HG02981 (cell line): ENCODE results near the gene ALKAL2.

Experiments
- ATAC-seq: cut with Tn5 transposase; IDR thresholded peaks from one replicate; pipeline ENCODE4 v1.9.1; 2021; ENCODE audit warnings: mild to moderate bottlenecking, moderate library complexity; ENCODE audit not compliant: unreplicated experiment

Gene ALKAL2

GRCh38 chr2:295090-295489 lies 7.2 kb upstream of the ALKAL2 start:
- no peak for ATAC-seq

- no peak for ATAC-seq
Observed at GRCh38 chr2:290090-290722, 2.3 kb upstream of the ALKAL2 start.

GRCh38 chr2:289362-290089 lies 1.6 kb upstream of the ALKAL2 start:
- no peak for ATAC-seq

GRCh38 chr2:288758-289361 lies 969 bp upstream of the ALKAL2 start:
- ATAC-seq, result no peak

GRCh38 chr2:287471-287885 lies 413 bp downstream of the ALKAL2 start:
- peak; percentile 47 for ATAC-seq

- no peak for ATAC-seq
Observed at GRCh38 chr2:286774-287392, 1.0 kb downstream of the ALKAL2 start.

- ATAC-seq, result no peak
Observed at GRCh38 chr2:286035-286434, 1.9 kb downstream of the ALKAL2 start.

- no peak for ATAC-seq
Observed at GRCh38 chr2:285531-285930, 2.4 kb downstream of the ALKAL2 start.

- no peak for ATAC-seq
Observed at GRCh38 chr2:284896-285492, 2.9 kb downstream of the ALKAL2 start.

GRCh38 chr2:283996-284794 lies 3.7 kb downstream of the ALKAL2 start:
- ATAC-seq, result no peak

GRCh38 chr2:282371-283263 lies 5.3 kb downstream of the ALKAL2 start:
- ATAC-seq, result no peak

- ATAC-seq, result no peak
Observed at GRCh38 chr2:281381-281780, 6.5 kb downstream of the ALKAL2 start.

- no peak for ATAC-seq
Observed at GRCh38 chr2:280650-281110, 7.2 kb downstream of the ALKAL2 start.

- no peak for ATAC-seq
Observed at GRCh38 chr2:279956-280649, 7.8 kb downstream of the ALKAL2 start.

- no peak for ATAC-seq
Observed at GRCh38 chr2:279366-279765, 8.5 kb downstream of the ALKAL2 start.

- no peak for ATAC-seq
Observed at GRCh38 chr2:278927-279320, 9.0 kb downstream of the ALKAL2 start.

GRCh38 chr2:278312-278926 lies 9.5 kb downstream of the ALKAL2 start:
- ATAC-seq, result no peak

- peak; percentile 94 for ATAC-seq
Observed at GRCh38 chr2:275466-275865, 12.4 kb downstream of the ALKAL2 start.
